ENCODE results near the gene BIK. TPM values are rescaled to one million over a fixed set of nuclear protein-coding genes. Genes with fewer than 3 reads are reported as not detected.

BIK gene
- total and polyA plus RNA-seq, 2 experiments from 2014 or later, result 9.6 to 9.8 TPM

GRCh38 chr22:43163241-43163795 lies 52.8 kb downstream of the BIK start:
- peaks cover 3% of the 10 kb centered on the region; the same call in 1 of the 3 replicates for H3K9me3 Mint-ChIP-seq
- H4K20me1 ChIP-seq (replicated peaks; ENCODE audit: insufficient read depth), result no peaks in the 10 kb centered on the region
- H3K4me3 ChIP-seq, result no peak overlapping the region
- H3K27ac ChIP-seq (ENCODE audit: low read depth), result no peak overlapping the region
- no peak overlapping the region for H3K4me2 ChIP-seq
- no peaks in the 10 kb centered on the region for H3K27me3 ChIP-seq (ENCODE audit: insufficient read depth)
- H3K27me3 Mint-ChIP-seq (ENCODE audit: insufficient read depth, low read depth, poor library complexity), result peaks cover 11% of the 10 kb centered on the region
- ATAC-seq, result no peak
- H3K79me2 ChIP-seq (replicated peaks; ENCODE audit: insufficient read depth), result no peaks in the 10 kb centered on the region
- no peak overlapping the region for H3K27ac Mint-ChIP-seq
- 0 out of 2 replicates have a peak, but pooled peaks cover 5% of the 10 kb centered on the region for H3F3A ChIP-seq (replicated peaks; ENCODE audit: low read depth)
- no peak for DNase-seq (ENCODE audit: low spot score)
- peaks cover 3% of the 10 kb centered on the region; the same call in 2 of the 3 replicates for H3K4me1 Mint-ChIP-seq
- no peaks in the 10 kb centered on the region for H3K36me3 ChIP-seq (ENCODE audit: insufficient read depth)
- H3K4me1 ChIP-seq (ENCODE audit: insufficient read depth), result no peaks in the 10 kb centered on the region
- H3K4me3 Mint-ChIP-seq, result no peak overlapping the region
- H2AFZ ChIP-seq, result no peak overlapping the region
- peaks cover 18% of the 10 kb centered on the region for H3K36me3 Mint-ChIP-seq (ENCODE audit: low read depth)
- TF ChIP-seq ZNF462 (CRISPR knock-in tag; IDR thresholded peaks at IDR 0.05) (no peak), NANOG (IDR thresholded peaks at IDR 0.05; ENCODE audit: borderline replicate concordance) (no peak), ZNF331 (CRISPR knock-in tag; IDR thresholded peaks at IDR 0.05; ENCODE audit: low read depth) (no peak), POLR2AphosphoS5 (IDR thresholded peaks at IDR 0.05; ENCODE audit: low read depth) (no peak), EZH2 (IDR thresholded peaks at IDR 0.05; ENCODE audit: low read depth, unreplicated experiment) (no peak), CTCF (conservative IDR thresholded peaks at IDR 0.05; ENCODE audit: low read depth in 2 of 2) (no peak), EZH2phosphoT487 (IDR thresholded peaks at IDR 0.05; ENCODE audit: unreplicated experiment) (no peak), JUNB (IDR thresholded peaks at IDR 0.05; ENCODE audit: unreplicated experiment) (no peak), CREB1 (CRISPR knock-in tag; IDR thresholded peaks at IDR 0.05; ENCODE audit: low read depth) (no peak), STAT1 (IDR thresholded peaks at IDR 0.05; ENCODE audit: unreplicated experiment) (no peak), ZNF114 (CRISPR knock-in tag; IDR thresholded peaks at IDR 0.05) (no peak), REST (IDR thresholded peaks at IDR 0.05; ENCODE audit: unreplicated experiment) (no peak), ETS1 (IDR thresholded peaks at IDR 0.05) (no peak)
- no peaks in the 10 kb centered on the region for H3K9me2 ChIP-seq (ENCODE audit: insufficient read depth)
